CD4-positive, alpha-beta T cell treated with Interleukin-15 for 1 hour (primary cell): ENCODE results near the gene HYAL3.
A peak's percentile ranks its signal among the peaks of the same experiment; 100 is the strongest.
"Not testable (repeated sequence)": the region's sequence is repeated elsewhere in the genome, so short reads cannot be mapped to it uniquely, and the experiment has no call there.

Source experiments
- DNase-seq: peaks from one replicate; pipeline ENCODE4 v3.0.0-alpha.2; 2020

Gene HYAL3

GRCh38 chr3:50288387-50289007 is 10.7 kb downstream of the HYAL3 start:
- no peak for DNase-seq

DNA sequence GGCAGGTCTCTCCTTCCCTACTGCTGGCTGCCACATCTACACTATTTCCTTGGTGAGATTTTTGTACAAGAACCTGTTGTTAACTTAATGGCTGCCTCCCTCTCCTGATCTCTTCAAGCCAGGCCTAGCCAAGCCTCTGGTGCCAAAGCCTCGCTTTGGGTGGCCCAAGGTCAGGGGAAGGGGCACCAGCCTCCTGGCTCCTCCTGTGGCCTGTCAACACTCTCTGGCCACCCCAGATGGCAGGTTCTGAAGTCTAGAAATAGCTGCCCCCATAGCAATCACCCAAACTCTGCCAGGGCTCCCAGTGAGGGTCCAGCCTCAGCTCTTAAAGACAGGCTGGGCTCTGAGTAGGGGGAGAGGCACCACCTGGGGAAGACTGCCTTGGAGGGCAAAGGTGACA is 11.9 kb downstream of the HYAL3 start:
- no peak for DNase-seq

GRCh38 chr3:50286322-50287227 is 12.6 kb downstream of the HYAL3 start:
- DNase-seq, result no peak

DNA sequence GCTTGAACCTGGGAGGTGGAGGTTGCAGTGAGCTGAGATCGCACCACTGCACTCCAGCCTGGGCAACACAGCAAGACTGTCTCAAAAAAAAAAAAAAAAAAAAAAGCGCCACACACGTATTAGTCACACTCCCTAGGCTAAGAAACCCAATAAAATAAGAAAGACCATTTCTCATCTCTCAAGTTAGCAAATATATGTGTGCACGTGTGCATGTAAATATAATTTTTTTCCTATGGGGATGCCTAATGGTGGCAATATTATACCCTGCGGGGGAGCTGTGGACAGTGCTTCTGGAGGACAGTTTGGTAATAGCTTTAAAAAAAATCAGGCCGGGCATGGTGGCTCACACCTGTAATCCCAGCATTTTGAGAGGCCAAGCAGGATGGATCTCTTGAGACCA is 15.1 kb downstream of the HYAL3 start:
- not testable (repeated sequence) for DNase-seq

DNA sequence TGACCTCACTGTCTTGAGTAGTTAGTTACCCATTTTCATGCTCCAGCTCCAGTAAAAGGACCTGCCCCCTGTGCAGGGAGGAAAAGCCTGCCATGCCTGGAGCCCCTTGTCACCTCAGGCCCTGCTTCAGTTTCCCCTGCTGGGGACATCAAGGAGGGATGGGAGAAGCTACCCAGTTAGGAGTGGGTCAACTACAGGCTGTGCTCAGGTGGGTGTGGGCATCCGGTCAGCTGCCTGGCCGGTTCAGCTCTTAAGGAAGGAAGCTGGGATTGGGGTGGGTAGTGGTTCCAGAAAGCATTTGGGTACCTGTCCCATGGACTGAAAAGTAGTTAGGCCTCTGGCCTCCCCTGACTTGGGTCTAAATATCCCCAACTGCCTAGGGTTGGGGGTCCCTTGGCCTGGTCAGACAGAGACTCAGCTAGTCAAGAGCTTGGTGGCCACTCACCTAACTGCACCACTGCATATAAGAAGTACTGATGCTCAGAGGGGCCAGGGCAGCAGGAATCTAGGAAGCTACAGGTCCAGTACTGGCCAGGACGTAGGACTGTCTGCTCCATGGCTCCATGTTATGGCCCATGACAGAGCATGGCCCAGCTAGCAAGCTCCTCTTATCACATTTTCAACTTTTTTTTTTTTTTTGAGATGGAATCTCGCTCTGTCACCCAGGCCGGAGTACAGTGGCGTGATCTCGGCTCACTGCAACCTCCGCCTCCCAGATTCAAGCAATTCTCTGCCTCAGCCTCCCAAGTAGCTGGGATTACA is 19.8 kb downstream of the HYAL3 start:
- no peak for DNase-seq

DNA sequence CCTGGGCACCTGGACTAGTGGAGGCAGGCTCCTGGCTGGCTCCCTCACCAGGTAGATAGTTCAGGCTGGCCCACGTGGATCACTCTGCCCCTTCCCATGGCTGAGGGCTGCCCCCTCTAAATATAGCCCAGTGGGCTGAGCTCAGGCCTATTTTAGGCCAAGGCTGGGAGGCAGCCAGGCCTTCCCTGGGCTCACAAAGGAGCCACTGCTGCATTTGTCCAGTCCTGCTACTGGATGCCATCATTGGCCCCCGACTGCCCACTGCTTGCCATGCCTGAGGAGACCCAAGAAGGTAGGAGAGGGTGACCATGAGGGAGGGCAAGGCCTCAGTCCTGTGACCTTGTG is 20.4 kb downstream of the HYAL3 start, which contains the start of gene LSMEM2:
Gene LSMEM2 (plus strand): TSS at position 208 of the 345 bp plus-strand sequence. CDS start 27 bp downstream, at position 235.
- no peak for DNase-seq

DNA sequence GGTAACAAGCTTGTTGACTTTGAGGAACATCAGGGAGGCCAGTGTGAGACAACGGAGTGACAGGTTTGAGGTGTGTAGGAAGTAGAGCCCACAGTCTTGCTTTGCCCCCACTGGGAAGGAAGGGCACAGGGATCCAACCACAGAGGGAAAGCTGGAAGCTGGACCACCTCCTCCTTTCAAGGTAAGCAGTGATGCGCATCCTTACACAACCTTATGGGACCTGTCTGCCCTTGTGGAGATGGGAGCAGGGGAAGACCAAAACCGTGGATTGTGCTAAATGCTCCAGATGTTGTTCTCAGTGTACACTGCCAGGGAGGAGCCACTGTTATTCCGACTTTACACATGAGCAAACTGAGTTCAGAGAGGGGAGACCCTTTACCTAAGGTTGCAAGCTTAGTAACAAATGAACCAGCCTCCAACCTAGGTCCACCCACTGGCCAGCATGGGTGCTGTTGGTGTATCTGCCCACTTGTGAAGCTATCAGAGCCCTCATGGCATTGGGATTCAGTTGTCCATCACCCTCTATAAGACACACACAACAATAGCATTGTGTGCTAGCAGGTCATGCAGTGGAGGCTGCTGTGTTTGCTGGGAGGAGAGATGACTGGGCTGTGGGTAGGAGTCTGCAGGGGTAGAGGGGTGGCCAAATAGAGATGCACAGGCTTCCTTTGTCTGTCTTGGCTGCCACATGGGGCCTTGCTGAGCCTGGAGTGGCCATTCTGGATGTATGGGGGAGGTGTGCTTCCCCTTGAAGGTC is 20.9 kb downstream of the HYAL3 start:
- no peak for DNase-seq

GRCh38 chr3:50276762-50277101 is 22.5 kb downstream of the HYAL3 start:
- no peak for DNase-seq

DNA sequence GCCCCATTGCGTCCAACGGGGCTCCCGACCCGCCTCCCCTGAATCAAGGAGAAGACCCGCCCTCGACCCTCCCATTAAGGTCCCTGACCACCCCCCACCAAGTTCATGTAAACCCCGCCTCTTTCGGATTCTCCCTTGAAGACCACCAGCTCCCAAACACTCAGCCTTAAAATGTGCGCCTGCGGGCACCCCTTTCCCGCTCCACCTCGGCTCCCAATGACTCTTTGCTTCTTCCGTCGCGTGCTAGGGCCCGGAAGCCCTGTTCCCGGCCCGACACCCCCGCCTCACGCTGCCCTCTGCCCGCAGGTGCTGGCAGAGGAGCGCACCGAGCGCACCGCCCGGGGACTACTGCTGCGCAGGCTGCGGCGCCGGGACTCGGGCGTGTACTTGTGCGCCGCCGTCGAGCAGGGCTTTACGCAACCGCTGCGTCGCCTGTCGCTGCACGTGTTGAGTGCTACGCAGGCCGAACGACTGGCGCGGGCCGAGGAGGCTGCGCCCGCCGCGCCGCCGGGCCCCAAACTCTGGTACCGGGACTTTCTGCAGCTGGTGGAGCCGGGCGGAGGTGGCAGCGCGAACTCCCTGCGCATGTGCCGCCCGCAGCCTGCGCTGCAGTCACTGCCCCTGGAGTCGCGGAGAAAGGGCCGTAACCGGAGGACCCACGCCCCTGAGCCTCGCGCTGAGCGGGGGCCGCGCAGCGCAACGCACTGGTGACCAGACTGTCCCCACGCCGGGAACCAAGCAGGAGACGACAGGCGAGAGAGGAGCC is 23.0 kb downstream of the HYAL3 start:
- DNase-seq, result no peak

GRCh38 chr3:50275141-50275995 is 23.8 kb downstream of the HYAL3 start:
- no peak for DNase-seq

- peak; percentile 70 for DNase-seq
Measured at GRCh38 chr3:50274371-50275104, 24.7 kb downstream of the HYAL3 start.

GRCh38 chr3:50273689-50274065 is 25.5 kb downstream of the HYAL3 start:
- no peak for DNase-seq

DNA sequence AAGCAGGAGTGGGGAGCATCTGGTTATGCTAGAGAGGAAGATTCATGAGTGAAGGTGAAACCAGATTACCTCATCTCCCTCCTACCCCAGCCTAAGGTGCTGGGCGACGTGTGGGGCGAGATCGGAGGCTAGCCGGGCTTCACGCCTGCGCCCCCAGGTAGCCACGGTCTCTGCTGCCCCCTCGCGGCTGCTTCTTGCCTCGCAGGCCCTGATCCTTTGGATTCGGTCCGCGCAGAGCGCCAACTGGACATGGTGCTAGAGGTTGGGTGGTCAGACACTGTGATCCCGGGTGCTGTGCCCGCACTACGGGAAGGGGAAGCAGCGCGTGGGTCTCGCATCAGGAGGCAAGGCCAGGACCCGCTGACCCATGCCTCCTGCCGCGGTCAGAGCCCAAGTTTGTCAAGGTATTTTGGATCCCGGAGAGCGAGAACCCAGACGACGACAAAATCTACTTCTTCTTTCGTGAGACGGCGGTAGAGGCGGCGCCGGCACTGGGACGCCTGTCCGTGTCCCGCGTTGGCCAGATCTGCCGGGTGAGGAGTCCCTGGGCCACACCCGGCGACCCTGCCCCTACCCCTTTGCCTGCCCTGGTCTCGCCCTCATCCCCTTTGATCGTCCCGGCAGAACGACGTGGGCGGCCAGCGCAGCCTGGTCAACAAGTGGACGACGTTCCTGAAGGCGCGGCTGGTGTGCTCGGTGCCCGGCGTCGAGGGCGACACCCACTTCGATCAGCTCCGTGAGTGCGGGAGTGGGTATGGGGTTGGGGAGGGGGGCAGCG is 26.1 kb downstream of the HYAL3 start:
- peak; percentile 81 for DNase-seq

- DNase-seq, result not testable (repeated sequence)
Measured at GRCh38 chr3:50272538-50272910, 26.7 kb downstream of the HYAL3 start.

- no peak for DNase-seq
Measured at GRCh38 chr3:50271314-50271936, 27.8 kb downstream of the HYAL3 start.

DNA sequence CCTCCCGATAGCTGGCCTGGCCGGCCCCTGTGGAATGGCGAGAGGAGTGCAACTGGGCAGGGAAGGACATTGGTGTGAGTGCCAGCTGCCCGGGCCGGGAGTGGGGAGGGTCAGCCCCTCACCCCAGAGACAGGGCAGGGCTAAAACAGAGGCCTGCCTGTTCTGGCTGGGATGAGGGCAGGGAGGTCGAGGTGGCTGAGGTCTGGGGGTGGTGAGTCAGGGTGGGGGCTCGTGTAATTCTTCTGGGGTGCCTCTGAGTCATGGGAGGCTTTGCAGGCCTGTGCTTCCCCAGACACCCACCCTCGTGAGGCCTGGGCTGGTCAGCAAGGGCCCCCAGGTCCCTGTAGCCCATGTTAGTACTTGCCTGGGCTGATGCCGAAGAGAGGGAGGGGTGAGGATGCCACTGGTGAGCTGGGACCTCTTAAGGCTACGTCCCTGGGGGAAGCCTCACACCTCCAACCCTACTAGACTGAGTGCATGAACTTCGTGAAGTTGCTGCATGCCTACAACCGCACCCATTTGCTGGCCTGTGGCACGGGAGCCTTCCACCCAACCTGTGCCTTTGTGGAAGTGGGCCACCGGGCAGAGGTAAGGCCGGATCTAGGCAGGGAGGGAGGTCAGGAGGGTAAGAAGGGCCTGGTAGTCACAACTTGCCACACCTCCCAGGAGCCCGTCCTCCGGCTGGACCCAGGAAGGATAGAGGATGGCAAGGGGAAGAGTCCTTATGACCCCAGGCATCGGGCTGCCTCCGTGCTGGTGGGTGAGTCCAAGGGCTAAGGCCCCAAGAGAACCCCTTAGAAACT is 28.6 kb downstream of the HYAL3 start:
- DNase-seq, result no peak

GRCh38 chr3:50269977-50270413 is 29.2 kb downstream of the HYAL3 start:
- DNase-seq, result no peak

- DNase-seq, result no peak
Measured at GRCh38 chr3:50269460-50269859, 29.7 kb downstream of the HYAL3 start.
